Endodermal cell (in vitro differentiated cells): ENCODE measurements around the gene HOXD4. TPM values are rescaled to one million over a fixed set of nuclear protein-coding genes. Genes with fewer than 3 reads are reported as not detected.

Source experiments
- DNase-seq: peaks from one replicate; pipeline ENCODE4 v3.0.0-alpha.2; 2017
- H3K27ac ChIP-seq: 2 replicates; pipeline ENCODE4 v1.5.1; 2013; ENCODE audit warnings: mild to moderate bottlenecking, low read depth, low read length, moderate library complexity
- H3K27me3 ChIP-seq: 2 replicates; pipeline ENCODE4 v1.6.1; 2013; ENCODE audit warnings: mild to moderate bottlenecking, low read length, moderate library complexity; ENCODE audit not compliant: insufficient read depth, control insufficient read depth, poor library complexity, severe bottlenecking
- H3K36me3 ChIP-seq: 2 replicates; pipeline ENCODE4 v1.7.0; 2013; ENCODE audit warnings: mild to moderate bottlenecking, low read length, moderate library complexity; ENCODE audit not compliant: control insufficient read depth, insufficient read depth
- H3K4me1 ChIP-seq: one replicate; pipeline ENCODE4 v1.7.0; 2013; ENCODE audit warnings: low read length; ENCODE audit not compliant: control insufficient read depth, insufficient read depth
- H3K4me3 ChIP-seq: 2 replicates; pipeline ENCODE4 v1.5.1; 2013; ENCODE audit warnings: mild to moderate bottlenecking, low read length, moderate library complexity
- H3K9ac ChIP-seq: 2 replicates; pipeline ENCODE4 v1.6.1; 2013; ENCODE audit warnings: mild to moderate bottlenecking, low read length, moderate library complexity; ENCODE audit not compliant: poor library complexity, severe bottlenecking; ENCODE audit errors: extremely low read depth
- H3K9me3 ChIP-seq: 2 replicates; pipeline ENCODE4 v1.6.1; 2013; ENCODE audit warnings: mild to moderate bottlenecking, low read length, moderate library complexity; ENCODE audit not compliant: control insufficient read depth
- H3K27ac Mint-ChIP-seq: 2 replicates; pipeline ENCODE4 v1.8.0; 2020; ENCODE audit warnings: mixed read lengths
- H3K27me3 Mint-ChIP-seq: 2 replicates; pipeline ENCODE4 v1.8.0; 2021; ENCODE audit warnings: mild to moderate bottlenecking, mixed read lengths; ENCODE audit not compliant: insufficient read depth
- H3K36me3 Mint-ChIP-seq: 2 replicates; pipeline ENCODE4 v1.8.0; 2020; ENCODE audit warnings: low read depth, mixed read lengths
- H3K4me1 Mint-ChIP-seq: 2 replicates; pipeline ENCODE4 v1.8.0; 2020; ENCODE audit warnings: mixed read lengths
- H3K4me3 Mint-ChIP-seq: 2 replicates; pipeline ENCODE4 v1.8.0; 2020; ENCODE audit warnings: mild to moderate bottlenecking, moderate library complexity, mixed read lengths
- H3K9me3 Mint-ChIP-seq: 2 replicates; pipeline ENCODE4 v1.8.0; 2020; ENCODE audit warnings: mild to moderate bottlenecking, mixed read lengths
- CTCF ChIP-seq: fragments of 200-600 bp; sonication (generic); conservative IDR thresholded peaks from 2 replicates; pipeline ENCODE4 v1.5.0; 2021; ENCODE audit warnings: antibody characterized with exemption, mild to moderate bottlenecking
- WGBS, 2 experiments: methylation state at CpG; one replicate each; pipeline versions ENCODE4 v1.1.5 to v1.1.7; 2013; ENCODE audit warnings: missing lambda C conversion rate in 2 of 2, mixed read lengths in 1 of 2; ENCODE audit not compliant: insufficient coverage in 1 of 2, insufficient read length in 1 of 2; 5-methylcytosine and 5-hydroxymethylcytosine counted together
- total RNA-seq, 2 donors: library from RNA; stranded (reverse); fragmentation: NEBNext Ultra II Directional in 1 of 2; extraction: Animal tissue kit (Norgen Biotek cat#: 25700) in 1 of 2; gene quantifications; 2 replicates in 1 of 2; 3 replicates in 1 of 2; pipeline ENCODE4 v1.2.1, GENCODE V29; 2021

Gene HOXD4
- total RNA-seq, 2 donors from 2014 or later: not detected

DNA sequence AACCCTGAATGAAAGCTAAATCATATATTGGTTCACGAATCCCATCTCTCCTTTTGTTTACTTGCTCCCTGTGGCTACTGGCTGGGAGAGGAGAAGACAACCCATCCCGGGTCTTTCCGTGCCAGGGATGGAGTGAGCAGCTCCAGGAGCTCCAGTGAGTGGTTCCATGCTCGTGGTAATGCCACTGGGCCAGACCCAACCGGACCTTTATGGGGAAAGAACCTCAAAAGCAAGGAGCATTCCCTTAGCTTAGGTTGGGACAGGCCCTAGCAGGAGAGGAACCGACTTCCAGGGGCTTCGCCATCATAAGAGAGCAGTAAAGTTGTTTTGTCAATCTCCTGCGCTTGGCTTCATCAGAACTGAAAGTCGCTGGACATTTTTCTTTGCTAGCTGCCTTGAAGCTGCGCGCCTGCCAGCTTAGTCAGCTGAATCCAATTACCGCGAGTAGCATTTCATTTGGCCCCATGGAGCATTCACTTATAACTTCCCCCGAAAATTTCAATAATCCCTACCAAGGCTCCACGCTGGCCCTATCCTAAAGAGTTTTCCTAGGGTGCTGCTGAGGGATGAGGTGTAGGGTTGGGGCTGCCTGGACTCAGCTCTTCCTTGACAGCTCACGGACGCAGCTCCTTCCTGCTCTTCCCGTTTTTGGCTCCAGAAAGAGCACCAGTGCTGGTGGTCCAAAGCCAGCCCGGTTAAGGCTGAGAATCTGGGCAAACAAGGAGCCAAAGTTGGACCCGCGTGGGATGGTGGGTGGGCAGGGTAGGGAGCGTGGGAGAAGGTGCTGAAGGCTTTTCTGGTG lies 10.7 kb downstream of the HOXD4 start:
- no peaks in the 10 kb centered on the region for H3K36me3 ChIP-seq
- peaks cover 100% of the 10 kb centered on the region for H3K27me3 ChIP-seq
- H3K4me3 ChIP-seq: no peak overlapping the region
- no peaks in the 10 kb centered on the region for H3K9me3 Mint-ChIP-seq
- H3K27ac Mint-ChIP-seq: no peak overlapping the region
- H3K27me3 Mint-ChIP-seq: peaks cover 98% of the 10 kb centered on the region
- no peak for TF ChIP-seq CTCF
- peaks cover 9% of the 10 kb centered on the region for H3K9me3 ChIP-seq
- peaks cover 3% of the 10 kb centered on the region for H3K4me1 ChIP-seq
- 10% methylated on average over 11 to 22 of the region's 22 CpGs for WGBS, 2 experiments
- no peak overlapping the region for H3K27ac ChIP-seq
- DNase-seq: peak; percentile 53
- no peak overlapping the region for H3K9ac ChIP-seq
- H3K4me3 Mint-ChIP-seq: no peak overlapping the region
- H3K4me1 Mint-ChIP-seq: peaks cover 21% of the 10 kb centered on the region
- no peaks in the 10 kb centered on the region for H3K36me3 Mint-ChIP-seq

DNA sequence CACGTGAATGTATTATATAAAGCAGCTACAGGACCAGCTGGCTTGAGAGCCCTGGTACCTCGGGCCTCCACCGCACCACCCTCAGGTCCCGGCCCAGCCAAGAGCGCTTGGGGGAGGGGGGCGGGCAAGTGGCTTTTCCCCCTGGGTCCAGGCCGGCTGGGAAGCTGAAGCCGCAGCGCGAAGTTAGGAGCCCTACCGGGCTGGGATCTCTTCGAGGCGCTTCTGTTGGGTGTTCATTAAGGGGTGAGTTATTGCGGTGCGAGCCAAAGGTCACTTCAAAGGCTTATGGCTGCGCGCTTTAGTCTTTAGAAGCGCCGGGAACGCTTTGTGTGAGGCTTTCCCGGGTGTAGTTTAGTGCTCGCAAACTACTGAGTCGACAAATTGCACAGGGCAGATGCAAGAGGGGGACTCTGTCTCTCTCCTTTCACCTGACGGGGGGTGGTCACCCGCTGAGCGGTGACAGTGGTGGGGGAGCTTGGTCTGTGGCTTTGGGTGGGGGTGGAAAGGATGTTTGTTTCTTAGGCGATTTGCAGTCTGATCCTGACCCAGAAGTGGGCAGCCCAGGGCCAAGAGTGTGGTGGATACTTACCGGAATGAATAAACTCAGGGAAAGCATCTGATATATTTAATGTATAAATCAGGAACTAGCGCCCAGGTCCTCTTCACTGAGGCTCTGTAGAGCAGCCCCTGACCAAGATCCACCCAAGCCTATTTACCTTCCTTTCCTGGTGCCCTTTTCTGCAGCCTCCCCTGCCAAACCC lies 11.7 kb downstream of the HOXD4 start:
- no peaks in the 10 kb centered on the region for H3K36me3 ChIP-seq
- H3K27ac ChIP-seq: no peak overlapping the region
- Mint-ChIP-seq H3K9me3 (no peaks in the 10 kb centered on the region), H3K36me3 (no peaks in the 10 kb centered on the region), H3K27me3 (peaks cover 99% of the 10 kb centered on the region), H3K4me3 (no peak overlapping the region), H3K4me1 (peaks cover 16% of the 10 kb centered on the region), H3K27ac (no peak overlapping the region)
- peaks cover 100% of the 10 kb centered on the region for H3K27me3 ChIP-seq
- no peak for TF ChIP-seq CTCF
- WGBS, 2 experiments: 2% methylated on average over 10 to 29 of the region's 29 CpGs
- DNase-seq: peak; percentile 55
- H3K9me3 ChIP-seq: peaks cover 9% of the 10 kb centered on the region
- H3K4me1 ChIP-seq: no peaks in the 10 kb centered on the region
- H3K4me3 ChIP-seq: no peak overlapping the region
- H3K9ac ChIP-seq: no peak overlapping the region

- Histone ChIP-seq H3K27ac (no peak overlapping the region), H3K4me1 (no peaks in the 10 kb centered on the region), H3K9ac (no peak overlapping the region), H3K27me3 (peaks cover 100% of the 10 kb centered on the region), H3K9me3 (peaks cover 9% of the 10 kb centered on the region), H3K36me3 (no peaks in the 10 kb centered on the region), H3K4me3 (no peak overlapping the region)
- 0 to 6% methylated on average over 3 to 12 of the region's 12 CpGs for WGBS, 2 experiments
- peak; percentile 60 for DNase-seq
- no peak for TF ChIP-seq CTCF
- Mint-ChIP-seq H3K27me3 (peaks cover 99% of the 10 kb centered on the region), H3K9me3 (no peaks in the 10 kb centered on the region), H3K27ac (no peak overlapping the region), H3K4me3 (no peak overlapping the region), H3K36me3 (no peaks in the 10 kb centered on the region), H3K4me1 (peaks cover 15% of the 10 kb centered on the region)
These were observed 12.3 kb downstream of the HOXD4 start for GRCh38 chr2:176163672-176164056.
